LNCAP (cell line): ENCODE measurements around the gene LMTK3.

Experiments used
- CTCF ChIP-seq: fragments of 450-650 bp; IDR thresholded peaks from 2 replicates; pipeline ENCODE4 v1.5.1; 2017; ENCODE audit warnings: mild to moderate bottlenecking

LMTK3 gene

GRCh38 chr19:48454150-48454730, 57.4 kb downstream of the LMTK3 start:
- no peak for TF ChIP-seq CTCF

GRCh38 chr19:48452289-48453190, 59.1 kb downstream of the LMTK3 start:
- TF ChIP-seq CTCF, result no peak

GRCh38 chr19:48451624-48452023, 60.0 kb downstream of the LMTK3 start:
- TF ChIP-seq CTCF, result no peak

GRCh38 chr19:48450863-48451262, 60.8 kb downstream of the LMTK3 start:
- TF ChIP-seq CTCF, result no peak

GRCh38 chr19:48450441-48450840, 61.2 kb downstream of the LMTK3 start:
- no peak for TF ChIP-seq CTCF

GRCh38 chr19:48448563-48448962, 63.1 kb downstream of the LMTK3 start:
- TF ChIP-seq CTCF, result no peak

GRCh38 chr19:48446579-48446978, 65.1 kb downstream of the LMTK3 start:
- TF ChIP-seq CTCF, result no peak
